Colonic mucosa (tissue), 4 donors: ENCODE measurements around the gene TFB2M. TPM values are rescaled to one million over a fixed set of nuclear protein-coding genes. Genes with fewer than 3 reads are reported as not detected.
"Not testable (repeated sequence)": the region's sequence is repeated elsewhere in the genome, so short reads cannot be mapped to it uniquely, and the experiment has no call there.

Experiments used
- DNase-seq: peaks from one replicate; pipeline ENCODE4 v3.0.0-alpha.2; 2020
- H3K27ac ChIP-seq: fragments of 200-600 bp; one replicate; pipeline ENCODE4 v1.8.0; 2021
- H3K27me3 ChIP-seq: fragments of 200-600 bp; one replicate; pipeline ENCODE4 v1.8.0; 2021
- H3K36me3 ChIP-seq: fragments of 200-600 bp; one replicate; pipeline ENCODE4 v1.8.0; 2021
- H3K4me1 ChIP-seq: fragments of 200-600 bp; one replicate; pipeline ENCODE4 v1.8.0; 2021; ENCODE audit warnings: mild to moderate bottlenecking
- H3K4me3 ChIP-seq: fragments of 200-600 bp; one replicate; pipeline ENCODE4 v1.8.0; 2021
- H3K9ac ChIP-seq, 2 donors: one replicate each; pipeline ENCODE4 v1.7.0; 2013; ENCODE audit warnings: control low read depth in 2 of 2, low read depth in 2 of 2, low read length in 2 of 2
- H3K9me3 ChIP-seq: fragments of 200-600 bp; one replicate; pipeline ENCODE4 v1.8.0; 2021
- CTCF ChIP-seq: fragments of 200-600 bp; IDR thresholded peaks from one replicate; pipeline ENCODE4 v1.8.0; 2022; ENCODE audit warnings: antibody characterized with exemption, mild to moderate bottlenecking
- intact Hi-C: fragments of 100-400 bp; cut with DNase I; formaldehyde crosslinking; loops from one replicate; pipeline ENCODE4 v1.14.1; 2022
- total RNA-seq, 2 donors: library from RNA; stranded (reverse); fragmentation: NEBNext Ultra II Directional in 1 of 2; extraction: Animal tissue kit (Norgen Biotek cat#: 25700) in 1 of 2; gene quantifications; one replicate each; pipeline ENCODE4 v1.2.1, GENCODE V29; 2021
- donor health status: healthy.
- donor health status: DM: no; HTN: no; CAD: no.
- donor health status: DM: no; HTN: no; CAD: no.

Gene TFB2M
- total RNA-seq = 10 to 100 TPM; 11.3 to 14.0 TPM

- no peak for TF ChIP-seq CTCF
- Histone ChIP-seq H3K4me1 (peaks cover 8% of the 10 kb centered on the region), H3K4me3 (peak within 1 kb of the TSS; percentile 93), H3K27ac (peak within 1 kb of the TSS; percentile 98), H3K36me3 (no peaks in the 10 kb centered on the region), H3K27me3 (no peaks in the 10 kb centered on the region), H3K9me3 (no peaks in the 10 kb centered on the region), H3K9ac (peak within 1 kb of the TSS; percentile 86 to 96)
- peak; percentile 98 for DNase-seq
- intact Hi-C loops = loop anchor here (10.0 kb wide), 1 partner anchor 61 kb away; the partner anchor contains the start of gene SMYD3
Observed at GRCh38 chr1:246566128-246566812, at the start of gene TFB2M, which contains the start of gene CNST. TFB2M (minus strand) TSS chr1:246566261; CDS start chr1:246566138, 123 bp downstream. CNST (plus strand) TSS chr1:246566456; CDS start chr1:246591563, 25,107 bp downstream.

GRCh38 chr1:246613096-246613758 is 47.2 kb upstream of the TFB2M start:
- no peaks in the 10 kb centered on the region for H3K9me3 ChIP-seq
- H3K27ac ChIP-seq = no peak overlapping the region
- H3K36me3 ChIP-seq = no peaks in the 10 kb centered on the region
- no peaks in the 10 kb centered on the region for H3K4me1 ChIP-seq
- H3K4me3 ChIP-seq = no peak overlapping the region
- DNase-seq = no peak
- no peak for TF ChIP-seq CTCF
- no peak overlapping the region for H3K9ac ChIP-seq
- intact Hi-C loops = loop anchor here (10.0 kb wide), 1 partner anchor 108 kb away; the partner anchor contains the start of gene SMYD3
- no peaks in the 10 kb centered on the region for H3K27me3 ChIP-seq

- no peak overlapping the region for H3K9ac ChIP-seq
- no peaks in the 10 kb centered on the region for H3K36me3 ChIP-seq
- no peak overlapping the region for H3K4me3 ChIP-seq
- no peaks in the 10 kb centered on the region for H3K4me1 ChIP-seq
- no peaks in the 10 kb centered on the region for H3K27me3 ChIP-seq
- DNase-seq = no peak
- intact Hi-C loops = loop anchor here (10.0 kb wide), 1 partner anchor 105 kb away; the partner anchor contains the start of gene SMYD3
- peak overlapping the region; percentile 1 for H3K27ac ChIP-seq
- H3K9me3 ChIP-seq = no peaks in the 10 kb centered on the region
- TF ChIP-seq CTCF = no peak
Observed at GRCh38 chr1:246609632-246610031, 43.6 kb upstream of the TFB2M start.

- H3K4me3 ChIP-seq = no peak overlapping the region
- H3K36me3 ChIP-seq = no peaks in the 10 kb centered on the region
- no peaks in the 10 kb centered on the region for H3K9me3 ChIP-seq
- peak overlapping the region in 1 of 2 donors; percentile 27 for H3K9ac ChIP-seq
- peak overlapping the region; percentile 6 for H3K27ac ChIP-seq
- peak; percentile 78 for DNase-seq
- TF ChIP-seq CTCF = no peak
- H3K4me1 ChIP-seq = no peaks in the 10 kb centered on the region
- intact Hi-C loops = no loop called here
- no peaks in the 10 kb centered on the region for H3K27me3 ChIP-seq
Observed at GRCh38 chr1:246608616-246609376, 42.7 kb upstream of the TFB2M start.

GRCh38 chr1:246607462-246607861 is 41.4 kb upstream of the TFB2M start:
- Histone ChIP-seq H3K27me3 (no peaks in the 10 kb centered on the region), H3K9me3 (no peaks in the 10 kb centered on the region), H3K4me1 (no peaks in the 10 kb centered on the region), H3K27ac (no peak overlapping the region), H3K9ac (no peak overlapping the region), H3K4me3 (no peak overlapping the region), H3K36me3 (no peaks in the 10 kb centered on the region)
- DNase-seq = no peak
- TF ChIP-seq CTCF = no peak
- intact Hi-C loops = no loop called here

GRCh38 chr1:246605231-246605630 is 39.2 kb upstream of the TFB2M start:
- intact Hi-C loops, DNase-seq: not testable (repeated sequence)

More at GRCh38 chr1:246605231-246605630, 39.2 kb upstream of the TFB2M start:
- H3K4me3 ChIP-seq, H3K27me3 ChIP-seq, H3K9ac ChIP-seq, H3K9me3 ChIP-seq, H3K36me3 ChIP-seq, H3K27ac ChIP-seq, H3K4me1 ChIP-seq: not testable (repeated sequence)
